ENCODE data around the gene ELSPBP1. TPM values are rescaled to one million over a fixed set of nuclear protein-coding genes. Genes with fewer than 3 reads are reported as not detected.
"Not testable (repeated sequence)": the region's sequence is repeated elsewhere in the genome, so short reads cannot be mapped to it uniquely, and the experiment has no call there.

ELSPBP1 gene
- total and polyA plus RNA-seq, 4 donors, result not detected

DNA sequence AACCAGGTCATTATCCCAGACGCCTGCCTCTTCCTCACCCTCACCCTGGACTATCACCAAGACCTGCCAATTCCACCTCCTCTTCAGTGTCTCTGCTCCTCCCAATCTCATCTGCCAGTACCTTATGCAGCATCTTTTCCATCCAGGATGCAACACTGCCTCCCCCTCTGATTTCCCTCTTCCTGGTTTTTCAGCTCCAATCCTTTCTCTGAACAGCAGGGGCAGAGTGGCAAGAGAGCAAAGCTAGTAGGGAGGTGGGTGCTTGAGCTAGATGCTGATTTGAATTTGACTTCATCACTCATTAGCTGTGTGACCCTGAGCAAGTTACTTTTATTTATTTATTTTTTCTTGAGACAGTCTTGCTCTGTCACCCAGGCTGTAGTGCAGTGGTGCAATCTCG is 75.0 kb downstream of the ELSPBP1 start:
- Histone ChIP-seq H3K27ac (ENCODE audit: low read depth in 1 of 2, low read length in 1 of 2) (no peak overlapping the region), H3K4me3 (no peak overlapping the region), H3K36me3 (ENCODE audit: control insufficient read depth in 4 of 4, insufficient read depth in 4 of 4, low read length in 4 of 4) (peaks cover 0 to 5% (median 2%) of the 10 kb centered on the region in 4 donors), H3K27me3 (ENCODE audit: control insufficient read depth in 3 of 3, insufficient read depth in 3 of 3, low read length in 2 of 3) (no peaks in the 10 kb centered on the region), H3K4me1 (ENCODE audit: control insufficient read depth in 5 of 5, insufficient read depth in 5 of 5, low read length in 5 of 5) (no peaks in the 10 kb centered on the region), H3K9me3 (ENCODE audit: control insufficient read depth in 4 of 4, insufficient read depth in 3 of 4, low read length in 3 of 4) (no peaks in the 10 kb centered on the region), H3K9ac (ENCODE audit: insufficient read depth in 1 of 2, low read length in 2 of 2) (no peak overlapping the region)
- DNase-seq, result no peak
- 81 to 85% methylated on average over 2 of the region's 2 CpGs for WGBS, 2 donors
- TF ChIP-seq, protein P1, sequence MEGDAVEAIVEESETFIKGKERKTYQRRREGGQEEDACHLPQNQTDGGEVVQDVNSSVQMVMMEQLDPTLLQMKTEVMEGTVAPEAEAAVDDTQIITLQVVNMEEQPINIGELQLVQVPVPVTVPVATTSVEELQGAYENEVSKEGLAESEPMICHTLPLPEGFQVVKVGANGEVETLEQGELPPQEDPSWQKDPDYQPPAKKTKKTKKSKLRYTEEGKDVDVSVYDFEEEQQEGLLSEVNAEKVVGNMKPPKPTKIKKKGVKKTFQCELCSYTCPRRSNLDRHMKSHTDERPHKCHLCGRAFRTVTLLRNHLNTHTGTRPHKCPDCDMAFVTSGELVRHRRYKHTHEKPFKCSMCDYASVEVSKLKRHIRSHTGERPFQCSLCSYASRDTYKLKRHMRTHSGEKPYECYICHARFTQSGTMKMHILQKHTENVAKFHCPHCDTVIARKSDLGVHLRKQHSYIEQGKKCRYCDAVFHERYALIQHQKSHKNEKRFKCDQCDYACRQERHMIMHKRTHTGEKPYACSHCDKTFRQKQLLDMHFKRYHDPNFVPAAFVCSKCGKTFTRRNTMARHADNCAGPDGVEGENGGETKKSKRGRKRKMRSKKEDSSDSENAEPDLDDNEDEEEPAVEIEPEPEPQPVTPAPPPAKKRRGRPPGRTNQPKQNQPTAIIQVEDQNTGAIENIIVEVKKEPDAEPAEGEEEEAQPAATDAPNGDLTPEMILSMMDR (IDR thresholded peaks at IDR 0.05; ENCODE audit: control extremely low read depth, extremely low read depth), result no peak
- ATAC-seq (ENCODE audit: insufficient read depth, low FRiP score), result no peak

DNA sequence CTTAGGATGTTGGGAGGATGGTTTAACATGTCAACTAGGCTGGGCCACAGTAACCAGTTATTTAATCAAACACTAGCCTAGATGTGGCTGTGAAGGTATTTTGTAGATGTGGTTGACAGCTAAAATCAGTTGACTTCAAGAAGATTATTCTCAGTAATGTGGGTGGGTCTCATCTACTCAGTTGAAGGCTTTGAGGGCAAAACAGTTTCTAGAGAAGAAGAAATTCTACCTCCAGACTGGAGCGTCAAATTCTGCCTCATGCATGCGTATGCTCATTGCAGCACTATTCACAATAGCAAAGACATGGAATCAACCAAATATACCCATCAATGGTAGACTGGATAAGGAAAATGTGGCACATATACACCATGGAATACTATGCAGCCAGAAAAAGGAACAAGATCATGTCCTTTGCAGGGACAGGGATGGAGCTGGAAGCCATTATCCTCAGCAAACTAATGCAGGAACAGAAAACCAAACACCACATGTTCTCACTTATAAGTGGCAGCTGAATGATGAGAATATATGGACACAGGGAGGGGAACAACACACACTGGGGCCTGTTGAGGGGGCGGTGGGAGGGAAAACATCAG is 75.8 kb downstream of the ELSPBP1 start:
- H3K9ac ChIP-seq (ENCODE audit: insufficient read depth in 1 of 2, low read length in 2 of 2); H3K27me3 ChIP-seq (ENCODE audit: control insufficient read depth in 3 of 3, insufficient read depth in 3 of 3, low read length in 2 of 3); H3K36me3 ChIP-seq (ENCODE audit: control insufficient read depth in 4 of 4, insufficient read depth in 4 of 4, low read length in 4 of 4); H3K9me3 ChIP-seq (ENCODE audit: control insufficient read depth in 4 of 4, insufficient read depth in 3 of 4, low read length in 3 of 4); ATAC-seq (ENCODE audit: insufficient read depth, low FRiP score); H3K4me3 ChIP-seq; H3K27ac ChIP-seq (ENCODE audit: low read depth in 1 of 2, low read length in 1 of 2); DNase-seq; H3K4me1 ChIP-seq (ENCODE audit: control insufficient read depth in 5 of 5, insufficient read depth in 5 of 5, low read length in 5 of 5): not testable (repeated sequence)
- WGBS, 2 donors, result 92 to 95% methylated on average over 3 of the region's 3 CpGs

Other genes starting within 250 kb of the ELSPBP1 start
- 100 to 1,000 TPM; 146 to 188 TPM for gene NOP53, start 249.1 kb upstream of the ELSPBP1 start, total RNA-seq
- 100 to 1,000 TPM; 198 to 498 TPM for gene NOP53, start 249.1 kb upstream of the ELSPBP1 start, polyA plus RNA-seq
- gene SELENOW, start 215.9 kb upstream of the ELSPBP1 start, total RNA-seq, result 100 to 1,000 TPM; 104 to 347 TPM
- gene SELENOW, start 215.9 kb upstream of the ELSPBP1 start, polyA plus RNA-seq, result 100 to 1,000 TPM; 345 to 532 TPM
- not detected for gene TPRX1, start 190.1 kb upstream of the ELSPBP1 start, total RNA-seq
- not detected for gene TPRX1, start 190.1 kb upstream of the ELSPBP1 start, polyA plus RNA-seq
- gene CRX, start 172.7 kb upstream of the ELSPBP1 start, total RNA-seq, result not detected
- gene CRX, start 172.7 kb upstream of the ELSPBP1 start, polyA plus RNA-seq, result under 1 TPM in 1 of 2 donors, not detected in 1; 0.02 TPM
- not detected for gene TPRX2, start 135.4 kb upstream of the ELSPBP1 start, total RNA-seq
- gene TPRX2, start 135.4 kb upstream of the ELSPBP1 start, polyA plus RNA-seq, result not detected
- under 1 TPM in 1 of 2 donors, not detected in 1; 0.15 TPM for gene SULT2A1, start 108.3 kb upstream of the ELSPBP1 start, total RNA-seq
- under 1 TPM in 1 of 2 donors, not detected in 1; 0.01 TPM for gene SULT2A1, start 108.3 kb upstream of the ELSPBP1 start, polyA plus RNA-seq
- gene BSPH1, start 2.5 kb upstream of the ELSPBP1 start, total RNA-seq, result not detected
- gene BSPH1, start 2.5 kb upstream of the ELSPBP1 start, polyA plus RNA-seq, result not detected
- gene CABP5, start 49.4 kb downstream of the ELSPBP1 start, total RNA-seq, result not detected
- gene CABP5, start 49.4 kb downstream of the ELSPBP1 start, polyA plus RNA-seq, result under 1 TPM; 0.07 to 0.14 TPM
- gene PLA2G4C, start 116.2 kb downstream of the ELSPBP1 start, total RNA-seq, result 10 to 100 TPM in 1 of 2 donors, 1 to 10 TPM in 1; 6.4 to 21.6 TPM
- gene PLA2G4C, start 116.2 kb downstream of the ELSPBP1 start, polyA plus RNA-seq, result 10 to 100 TPM in 1 of 2 donors, 1 to 10 TPM in 1; 8.3 to 12.0 TPM
- 10 to 100 TPM; 23.9 to 26.7 TPM for gene LIG1, start 175.7 kb downstream of the ELSPBP1 start, total RNA-seq
- gene LIG1, start 175.7 kb downstream of the ELSPBP1 start, polyA plus RNA-seq, result 10 to 100 TPM; 10.6 to 40.5 TPM
- gene ZSWIM9, start 176.0 kb downstream of the ELSPBP1 start, total RNA-seq, result 1 to 10 TPM; 4.3 to 7.6 TPM
- gene ZSWIM9, start 176.0 kb downstream of the ELSPBP1 start, polyA plus RNA-seq, result 1 to 10 TPM; 3.4 to 4.2 TPM

Measured in lung (tissue), 12 donors.